Measurements from ENCODE around the gene MORF4L1.

DNA sequence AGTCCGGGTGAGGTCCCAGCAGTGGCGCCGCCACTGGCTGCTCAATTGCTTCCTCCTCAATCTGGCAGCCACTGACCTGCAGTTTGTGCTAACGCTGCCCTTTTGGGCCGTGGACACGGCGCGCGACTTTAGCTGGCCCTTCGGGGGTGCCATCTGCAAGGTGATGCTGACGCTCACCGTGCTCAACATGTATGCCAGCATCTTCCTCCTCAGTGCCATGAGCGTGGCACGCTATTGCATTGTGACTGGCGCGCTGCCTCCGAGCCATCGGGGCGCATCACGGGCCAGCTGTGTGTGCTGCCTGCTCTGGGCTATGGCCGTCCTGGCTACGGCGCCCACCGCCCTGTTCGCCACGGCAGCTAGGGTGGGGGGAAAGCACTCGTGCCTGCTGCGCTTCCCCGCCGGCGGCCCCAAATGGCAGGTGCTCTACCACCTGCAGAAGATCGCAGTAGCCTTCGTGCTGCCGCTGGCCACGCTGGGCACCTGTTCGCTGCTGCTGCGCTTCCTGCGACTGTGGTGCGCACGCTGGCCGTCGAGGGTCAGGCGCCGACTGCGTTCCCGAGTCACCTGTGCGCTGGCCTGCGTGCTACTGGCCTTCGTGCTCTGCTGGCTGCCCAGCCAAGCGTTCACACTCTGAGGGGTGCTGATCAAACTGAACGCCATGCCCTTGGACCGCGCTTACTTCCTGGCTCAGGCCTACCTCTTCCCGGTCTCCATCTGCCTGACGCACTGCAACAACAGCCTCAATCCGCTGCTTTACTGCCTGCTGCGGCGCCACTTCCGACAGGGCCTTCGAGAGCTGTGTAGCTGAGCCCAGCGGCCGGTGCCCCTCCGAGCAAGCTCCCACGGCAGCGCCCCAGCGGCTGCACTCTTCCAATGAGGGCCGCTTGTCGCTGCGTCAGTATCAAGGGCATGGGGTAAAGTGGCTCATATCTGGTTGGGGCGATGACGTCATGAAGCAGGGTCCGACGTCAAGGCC is 41.2 kb upstream of the MORF4L1 start:
- no peak for TF ChIP-seq EZH2 (IDR thresholded peaks at IDR 0.05; ENCODE audit: insufficient read depth, poor library complexity, severe bottlenecking)
- TF ChIP-seq EZH2phosphoT487 (IDR thresholded peaks at IDR 0.05; ENCODE audit: insufficient read depth, low read depth) = no peak

All from GM23248 (cell line).